ENCODE measurements around the gene LDLRAD4. TPM values are rescaled to one million over a fixed set of nuclear protein-coding genes. Genes with fewer than 3 reads are reported as not detected.

The LDLRAD4 gene
- total and polyA plus RNA-seq, 2 donors (not counting 1 experiment from before 2014, with no cell fraction given) = 13.9 to 35.7 TPM

- ATAC-seq (ENCODE audit: low read depth) = no peak
- Mint-ChIP-seq H3K9me3 (ENCODE audit: insufficient read depth) (peaks cover 10% of the 10 kb centered on the region), H3K4me3 (no peak overlapping the region), H3K27me3 (peaks cover 8% of the 10 kb centered on the region), H3K4me1 (no peaks in the 10 kb centered on the region), H3K27ac (no peak overlapping the region)
- Histone ChIP-seq H3K79me2 (ENCODE audit: control insufficient read depth, insufficient read depth, low read length) (no peaks in the 10 kb centered on the region), H3K36me3 (replicated peaks in 1 of 2; ENCODE audit: control extremely low read depth in 1 of 2, control insufficient read depth in 1 of 2, extremely low read depth in 1 of 2, insufficient read depth in 2 of 2, low read length in 1 of 2) (no peaks in the 10 kb centered on the region), H3K9me3 (ENCODE audit: control extremely low read depth in 1 of 3, control insufficient read depth in 2 of 3, insufficient read depth in 1 of 3, low read length in 2 of 3) (peaks cover 0 to 15% (median 11%) of the 10 kb centered on the region in 3 donors), H2AFZ (ENCODE audit: insufficient read depth, low read depth, low read length, poor library complexity, severe bottlenecking) (no peak overlapping the region), H3K27me3 (replicated peaks in 1 of 4; ENCODE audit: control extremely low read depth in 1 of 4, control insufficient read depth in 3 of 4, insufficient read depth in 4 of 4, low read length in 3 of 4) (no peaks in the 10 kb centered on the region), H3K27ac (ENCODE audit: low read length in 2 of 2) (no peak overlapping the region), H3K4me3 (ENCODE audit: control extremely low read depth in 1 of 5, extremely low read depth in 1 of 5, insufficient read depth in 1 of 5, low read depth in 2 of 5, low read length in 4 of 5) (no peak overlapping the region), H4K20me1 (ENCODE audit: control insufficient read depth, insufficient read depth, low read length, poor library complexity, severe bottlenecking) (no peaks in the 10 kb centered on the region), H3K4me2 (replicated peaks; ENCODE audit: low read depth, low read length, poor library complexity, severe bottlenecking) (no peak overlapping the region), H3K4me1 (ENCODE audit: control insufficient read depth in 2 of 2, insufficient read depth in 2 of 2, low read length in 2 of 2) (no peaks in the 10 kb centered on the region), H3K9ac (ENCODE audit: low read length) (no peak overlapping the region)
- POLR2A ChIA-PET = no interaction called here
- intact Hi-C loops (cut with micrococcal nuclease) = no loop called here
- DNase-seq = no peak
- CTCF ChIA-PET = no interaction called here
- TF ChIP-seq CTCF (IDR thresholded peaks at IDR 0.05) = no peak
- no peak for TF ChIP-seq EZH2 (IDR thresholded peaks at IDR 0.05; ENCODE audit: borderline replicate concordance, insufficient read depth, low read depth, low read length, poor library complexity, severe bottlenecking)
- WGBS (ENCODE audit: insufficient coverage) = 100% methylated on average over 2 of the region's 2 CpGs
These were observed 96.4 kb downstream of the LDLRAD4 start for GRCh38 chr18:13315000-13315399.

- no peak overlapping the region for H3K4me3 Mint-ChIP-seq
- H3K4me2 ChIP-seq (replicated peaks; ENCODE audit: low read depth, low read length, poor library complexity, severe bottlenecking) = no peak overlapping the region
- H3K4me1 ChIP-seq (ENCODE audit: control insufficient read depth in 2 of 2, insufficient read depth in 2 of 2, low read length in 2 of 2) = no peaks in the 10 kb centered on the region
- peaks cover 0 to 12% (median 11%) of the 10 kb centered on the region in 3 donors for H3K9me3 ChIP-seq (ENCODE audit: control extremely low read depth in 1 of 3, control insufficient read depth in 2 of 3, insufficient read depth in 1 of 3, low read length in 2 of 3)
- no peak overlapping the region for H3K27ac ChIP-seq (ENCODE audit: low read length in 2 of 2)
- no peak for ATAC-seq (ENCODE audit: low read depth)
- peaks cover 8% of the 10 kb centered on the region for H3K27me3 Mint-ChIP-seq
- H2AFZ ChIP-seq (ENCODE audit: insufficient read depth, low read depth, low read length, poor library complexity, severe bottlenecking) = no peak overlapping the region
- TF ChIP-seq CTCF (IDR thresholded peaks at IDR 0.05) = no peak
- no peaks in the 10 kb centered on the region for H3K4me1 Mint-ChIP-seq
- H3K4me3 ChIP-seq (ENCODE audit: control extremely low read depth in 1 of 5, extremely low read depth in 1 of 5, insufficient read depth in 1 of 5, low read depth in 2 of 5, low read length in 4 of 5) = no peak overlapping the region
- H3K27ac Mint-ChIP-seq = no peak overlapping the region
- ChIA-PET CTCF (no interaction called here), POLR2A (no interaction called here)
- peaks cover 10% of the 10 kb centered on the region for H3K9me3 Mint-ChIP-seq (ENCODE audit: insufficient read depth)
- intact Hi-C loops (cut with micrococcal nuclease) = no loop called here
- H3K79me2 ChIP-seq (ENCODE audit: control insufficient read depth, insufficient read depth, low read length) = no peaks in the 10 kb centered on the region
- no peaks in the 10 kb centered on the region for H4K20me1 ChIP-seq (ENCODE audit: control insufficient read depth, insufficient read depth, low read length, poor library complexity, severe bottlenecking)
- WGBS (ENCODE audit: insufficient coverage) = 100% methylated on average over 2 of the region's 3 CpGs
- DNase-seq = no peak
- H3K27me3 ChIP-seq (replicated peaks in 1 of 4; ENCODE audit: control extremely low read depth in 1 of 4, control insufficient read depth in 3 of 4, insufficient read depth in 4 of 4, low read length in 3 of 4) = no peaks in the 10 kb centered on the region
- H3K36me3 ChIP-seq (replicated peaks in 1 of 2; ENCODE audit: control extremely low read depth in 1 of 2, control insufficient read depth in 1 of 2, extremely low read depth in 1 of 2, insufficient read depth in 2 of 2, low read length in 1 of 2) = no peaks in the 10 kb centered on the region
- no peak overlapping the region for H3K9ac ChIP-seq (ENCODE audit: low read length)
These were observed 97.5 kb downstream of the LDLRAD4 start for GRCh38 chr18:13316063-13316462.
